ENCODE results near the gene CTNNA1. TPM values are rescaled to one million over a fixed set of nuclear protein-coding genes. Genes with fewer than 3 reads are reported as not detected.

CTNNA1 gene, protein sequence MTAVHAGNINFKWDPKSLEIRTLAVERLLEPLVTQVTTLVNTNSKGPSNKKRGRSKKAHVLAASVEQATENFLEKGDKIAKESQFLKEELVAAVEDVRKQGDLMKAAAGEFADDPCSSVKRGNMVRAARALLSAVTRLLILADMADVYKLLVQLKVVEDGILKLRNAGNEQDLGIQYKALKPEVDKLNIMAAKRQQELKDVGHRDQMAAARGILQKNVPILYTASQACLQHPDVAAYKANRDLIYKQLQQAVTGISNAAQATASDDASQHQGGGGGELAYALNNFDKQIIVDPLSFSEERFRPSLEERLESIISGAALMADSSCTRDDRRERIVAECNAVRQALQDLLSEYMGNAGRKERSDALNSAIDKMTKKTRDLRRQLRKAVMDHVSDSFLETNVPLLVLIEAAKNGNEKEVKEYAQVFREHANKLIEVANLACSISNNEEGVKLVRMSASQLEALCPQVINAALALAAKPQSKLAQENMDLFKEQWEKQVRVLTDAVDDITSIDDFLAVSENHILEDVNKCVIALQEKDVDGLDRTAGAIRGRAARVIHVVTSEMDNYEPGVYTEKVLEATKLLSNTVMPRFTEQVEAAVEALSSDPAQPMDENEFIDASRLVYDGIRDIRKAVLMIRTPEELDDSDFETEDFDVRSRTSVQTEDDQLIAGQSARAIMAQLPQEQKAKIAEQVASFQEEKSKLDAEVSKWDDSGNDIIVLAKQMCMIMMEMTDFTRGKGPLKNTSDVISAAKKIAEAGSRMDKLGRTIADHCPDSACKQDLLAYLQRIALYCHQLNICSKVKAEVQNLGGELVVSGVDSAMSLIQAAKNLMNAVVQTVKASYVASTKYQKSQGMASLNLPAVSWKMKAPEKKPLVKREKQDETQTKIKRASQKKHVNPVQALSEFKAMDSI
- total RNA-seq = 372 and 467 TPM in 2 replicates

DNA sequence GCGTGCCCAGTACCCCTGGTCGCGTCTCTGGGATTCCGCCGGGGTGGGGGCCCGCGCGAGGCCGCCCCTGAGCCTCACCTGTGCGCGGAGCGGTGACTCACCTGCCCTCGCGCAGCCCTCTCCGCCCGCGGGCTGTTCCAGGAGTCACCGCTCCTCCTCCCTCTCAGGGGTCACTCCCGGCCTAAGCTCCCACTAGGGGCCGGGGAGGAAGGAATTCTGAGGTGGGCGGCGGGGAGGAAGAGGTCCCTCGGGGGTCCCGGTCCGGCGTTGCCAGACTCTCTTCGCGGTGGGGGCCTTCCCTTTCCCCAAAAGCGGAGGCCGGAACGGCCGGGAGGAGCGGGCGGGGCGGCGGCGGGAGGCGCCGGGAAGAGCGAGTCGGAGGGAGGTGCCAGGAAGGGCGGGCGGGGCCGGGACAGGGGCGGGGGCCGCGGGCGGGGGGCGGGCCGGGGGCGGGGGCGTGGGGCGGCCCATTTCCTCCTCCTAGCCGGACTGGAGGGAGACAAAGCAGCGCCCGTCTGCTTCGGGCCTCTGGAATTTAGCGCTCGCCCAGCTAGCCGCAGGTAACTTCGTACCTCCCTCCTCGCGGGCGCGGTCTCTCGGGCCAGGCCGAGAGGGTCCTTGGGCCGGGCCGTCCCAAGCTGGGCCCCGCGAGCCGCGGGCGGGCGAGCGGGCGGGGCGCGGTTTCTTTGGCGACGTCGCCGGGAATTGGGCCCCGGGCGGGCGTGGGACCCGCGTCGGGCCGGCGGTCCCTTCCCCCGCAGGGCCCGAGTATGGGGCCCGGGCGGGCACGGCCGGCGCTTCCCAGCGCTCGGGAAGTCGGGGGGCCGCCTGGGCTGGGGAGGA lies at the start of gene CTNNA1:
TSS of gene CTNNA1 (plus strand) at position 475 of the 843 bp plus-strand sequence. CDS start 28,500 bp downstream, outside the sequence.

DNA sequence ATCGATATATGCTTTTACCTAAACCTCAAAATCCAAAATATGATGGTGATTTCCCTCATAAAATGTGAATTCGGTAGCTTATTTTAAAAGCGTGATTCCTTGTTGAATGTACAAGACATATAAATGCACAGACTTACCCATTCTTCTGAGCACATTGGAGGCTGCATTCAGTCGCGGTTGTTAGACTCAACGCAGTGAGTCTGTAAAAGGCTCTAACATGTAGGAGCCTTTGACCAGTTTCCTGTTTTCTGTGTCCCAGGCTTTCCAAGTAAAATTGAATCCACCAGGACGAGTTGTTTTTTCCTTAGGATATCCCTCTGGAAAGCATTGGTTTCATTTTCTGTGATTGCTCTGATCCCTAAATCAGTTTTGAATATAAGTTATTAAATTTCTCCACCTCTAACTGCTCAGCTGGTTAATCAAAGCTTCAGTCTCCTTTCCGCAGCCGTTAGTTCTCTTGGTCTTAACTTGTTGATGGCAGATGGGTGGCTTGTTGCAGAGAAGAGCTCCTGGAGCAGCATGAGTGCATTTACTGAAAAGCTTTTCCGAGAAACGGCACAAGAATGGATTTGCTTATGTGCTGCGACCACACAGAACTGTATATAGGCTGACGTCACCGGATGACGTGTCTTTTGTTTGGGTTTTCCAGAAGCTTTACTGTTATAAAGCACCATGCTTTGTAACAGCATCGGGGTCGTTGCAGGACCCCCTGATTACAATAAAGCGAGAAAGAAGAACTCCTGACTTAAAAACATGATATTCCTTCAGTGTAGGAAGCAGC lies 121.7 kb downstream of the CTNNA1 start, which contains the start of gene LRRTM2:
TSS of gene LRRTM2 (minus strand) at position 565 of the 781 bp plus-strand sequence. CDS start at position 141, 424 bp downstream.

Other genes starting within 250 kb of the CTNNA1 start
- 118 and 154 TPM in 2 replicates for gene ETF1, start 210.2 kb upstream of the CTNNA1 start, total RNA-seq
- gene HSPA9, start 178.0 kb upstream of the CTNNA1 start, total RNA-seq = 433 and 845 TPM in 2 replicates
- gene LRRTM2, start 121.9 kb downstream of the CTNNA1 start, total RNA-seq = 0.22 and 1.0 TPM in 2 replicates